PC-3 (cell line): Measurements from ENCODE around the gene SYNGR3. TPM values are rescaled to one million over a fixed set of nuclear protein-coding genes. Genes with fewer than 3 reads are reported as not detected.

Experiments used
- ATAC-seq: fragments of 200-7000 bp; cut with Tn5 transposase; 2 replicates; pipeline ENCODE4 v1.9.1; 2020; ENCODE audit warnings: mild to moderate bottlenecking, moderate library complexity
- BruUV-seq: library from RNA; stranded (reverse); fragments of 400-500 nt; replicated peaks from 2 replicates; lab custom pipeline; 2021; lab: Mats Ljungman, UMichigan
- CTCF ChIA-PET: fragments of 300-600 bp; sonication (Branson Sonifier 250); formaldehyde crosslinking; loops from one replicate; lab custom pipeline; 2022; ENCODE audit warnings: antibody characterized with exemption; lab: Charles Lee
- POLR2A ChIA-PET: fragments of 300-600 bp; sonication (Branson Sonifier 250); formaldehyde crosslinking; loops from one replicate; lab custom pipeline; 2022; ENCODE audit warnings: antibody characterized with exemption; ENCODE audit not compliant: unreplicated experiment; lab: Charles Lee
- DNase-seq: peaks from one replicate; pipeline ENCODE4 v3.0.0-alpha.2; 2015
- H2AFZ ChIP-seq: fragments of 300-600 bp; sonication (generic); 2 replicates; pipeline ENCODE4 v1.6.0; 2016; ENCODE audit warnings: antibody characterized with exemption, low read length
- H3F3A ChIP-seq: fragments of 300-600 bp; sonication (generic); one replicate; pipeline ENCODE4 v1.6.0; 2017; ENCODE audit warnings: antibody characterized with exemption, low read length, control low read depth, mild to moderate bottlenecking; ENCODE audit not compliant: unreplicated experiment
- H3K27ac ChIP-seq: fragments of 300-600 bp; sonication (generic); 2 replicates; pipeline ENCODE4 v1.5.1; 2016; ENCODE audit warnings: mild to moderate bottlenecking, low read length
- H3K27me3 ChIP-seq: fragments of 300-600 bp; sonication (generic); 2 replicates; pipeline ENCODE4 v1.6.1; 2016; ENCODE audit warnings: low read length, mixed read lengths
- H3K36me3 ChIP-seq: fragments of 300-600 bp; sonication (generic); 2 replicates; pipeline ENCODE4 v1.6.1; 2016; ENCODE audit warnings: low read depth, mixed run types, low read length, mixed read lengths
- H3K4me1 ChIP-seq: fragments of 300-600 bp; sonication (generic); 2 replicates; pipeline ENCODE4 v1.5.1; 2016; ENCODE audit warnings: low read length; ENCODE audit not compliant: insufficient read depth
- H3K4me2 ChIP-seq: fragments of 300-600 bp; sonication (generic); 2 replicates; pipeline ENCODE4 v1.6.0; 2016; ENCODE audit warnings: low read length
- H3K4me3 ChIP-seq: fragments of 300-600 bp; sonication (generic); 2 replicates; pipeline ENCODE4 v1.5.1; 2016; ENCODE audit warnings: mild to moderate bottlenecking, low read length, mixed read lengths
- H3K79me2 ChIP-seq: fragments of 300-600 bp; sonication (generic); 2 replicates; pipeline ENCODE4 v1.6.1; 2017; ENCODE audit warnings: low read length, mixed read lengths
- H3K9ac ChIP-seq: fragments of 300-600 bp; sonication (generic); 2 replicates; pipeline ENCODE4 v1.6.0; 2016; ENCODE audit warnings: mild to moderate bottlenecking, low read length
- H3K9me2 ChIP-seq: fragments of 300-600 bp; sonication (generic); replicated peaks from 2 replicates; pipeline ENCODE4 v1.6.1; 2016; ENCODE audit warnings: mixed run types, low read length, mixed read lengths
- H3K9me3 ChIP-seq: fragments of 300-600 bp; sonication (generic); 2 replicates; pipeline ENCODE4 v1.6.1; 2016; ENCODE audit warnings: low read length, mixed read lengths
- H4K20me1 ChIP-seq: fragments of 300-600 bp; sonication (generic); 2 replicates; pipeline ENCODE4 v1.6.1; 2016; ENCODE audit warnings: low read length, mixed read lengths
- CTCF ChIP-seq: fragments of 300-600 bp; sonication (generic); conservative IDR thresholded peaks from 2 replicates; pipeline ENCODE4 v1.5.1; 2017; ENCODE audit warnings: antibody characterized with exemption, low read depth, mild to moderate bottlenecking, low read length
- EZH2 ChIP-seq: fragments of 300-600 bp; sonication (generic); IDR thresholded peaks from one replicate; pipeline ENCODE4 v1.6.1; 2017; ENCODE audit warnings: antibody characterized with exemption, mild to moderate bottlenecking, low read length; ENCODE audit not compliant: unreplicated experiment
- EZH2phosphoT487 ChIP-seq: fragments of 300-600 bp; sonication (generic); IDR thresholded peaks from 2 replicates; pipeline ENCODE4 v1.6.1; 2018; ENCODE audit warnings: mild to moderate bottlenecking, antibody characterized with exemption, low read length, borderline replicate concordance
- intact Hi-C: fragments of 100-400 bp; cut with micrococcal nuclease; formaldehyde crosslinking; loops from 2 replicates; pipeline ENCODE4 v1.9.0; 2023
- total RNA-seq: library from RNA; depleted of rRNA; stranded (reverse); fragments of >200 nt; gene quantifications from 2 replicates; pipeline ENCODE4 v1.2.3, GENCODE V29; 2014

SYNGR3 gene
- total RNA-seq, 1 experiment from 2014 or later = 1.5 TPM

DNA sequence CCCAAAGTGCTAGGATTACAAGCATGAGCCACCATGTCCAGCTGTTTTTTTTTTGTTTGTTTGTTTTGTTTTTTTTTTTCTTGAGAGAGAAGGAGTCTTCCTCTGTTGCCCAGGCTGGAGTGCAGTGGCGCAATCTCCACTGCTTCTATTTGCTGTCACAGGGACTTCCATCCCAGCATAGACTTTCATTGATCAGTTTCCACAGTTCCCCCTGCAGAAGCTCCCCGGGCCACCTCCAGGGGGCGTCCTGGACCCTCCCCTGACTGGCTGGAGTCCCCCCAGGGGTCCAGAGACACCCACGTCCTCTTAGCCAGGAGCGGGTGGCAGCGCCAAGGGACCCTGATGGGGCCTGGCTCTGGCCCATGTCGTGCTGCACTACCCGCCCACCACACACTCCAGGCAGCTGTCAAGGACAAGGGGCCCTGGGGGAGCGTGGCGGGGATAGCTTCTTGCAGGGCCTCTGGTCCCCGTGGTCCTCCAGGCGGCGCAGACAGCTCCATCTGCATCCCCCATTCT is 26.7 kb downstream of the SYNGR3 start:
- no peaks in the 10 kb centered on the region for H3K9me3 ChIP-seq
- H3K4me1 ChIP-seq = peaks cover 13% of the 10 kb centered on the region
- H3K27me3 ChIP-seq = no peaks in the 10 kb centered on the region; the same call in 1 of the 2 replicates
- no peak overlapping the region for H3K9ac ChIP-seq
- ChIA-PET CTCF (interaction anchor here (0.5 to 1.1 kb wide), 2 partner anchors 25 to 56 kb away, joined by 3 to 6 read pairs; no protein-coding TSS in a partner anchor), POLR2A (no interaction called here)
- ATAC-seq = no peak
- no peak overlapping the region for H3K27ac ChIP-seq
- H3K4me2 ChIP-seq = no peak overlapping the region
- no peaks in the 10 kb centered on the region for H3K9me2 ChIP-seq
- no peaks in the 10 kb centered on the region for H3F3A ChIP-seq
- no peaks in the 10 kb centered on the region for H4K20me1 ChIP-seq
- H2AFZ ChIP-seq = no peak overlapping the region
- intact Hi-C loops = no loop called here
- TF ChIP-seq EZH2phosphoT487 = no peak
- TF ChIP-seq EZH2 = no peak
- peak; percentile 51 for TF ChIP-seq CTCF
- no peaks in the 10 kb centered on the region for H3K36me3 ChIP-seq
- H3K4me3 ChIP-seq = no peak overlapping the region
- H3K79me2 ChIP-seq = no peaks in the 10 kb centered on the region
- no TSS peak for BruUV-seq
- DNase-seq = no peak

DNA sequence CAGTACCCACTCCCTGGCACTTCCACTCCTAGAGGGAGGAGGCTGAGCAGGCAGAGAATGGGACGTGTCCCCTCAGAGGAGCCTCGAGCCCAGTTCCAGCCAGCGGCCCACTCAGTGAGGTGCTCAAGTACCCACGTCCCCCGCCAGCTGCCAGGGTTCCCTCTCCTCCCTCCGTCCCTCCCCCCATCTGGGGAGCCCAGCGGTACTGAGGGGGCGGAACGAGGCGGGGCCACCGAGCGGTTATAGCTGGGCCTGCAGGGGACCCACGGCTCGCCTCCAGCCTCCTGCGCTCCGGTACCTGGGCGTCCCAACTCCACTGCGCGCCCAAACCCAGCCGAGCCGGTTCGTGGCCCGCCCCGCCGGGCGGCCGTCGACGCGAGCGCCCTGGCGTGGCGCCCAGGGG is 29.7 kb downstream of the SYNGR3 start, which contains the start of gene NPW:
TSS of gene NPW (plus strand) at position 268 of the 403 bp plus-strand sequence.
- DNase-seq = no peak
- Histone ChIP-seq H3K27me3 (no peaks in the 10 kb centered on the region; the same call in 1 of the 2 replicates), H3K4me1 (peaks cover 24% of the 10 kb centered on the region), H4K20me1 (no peaks in the 10 kb centered on the region), H3K9me3 (no peaks in the 10 kb centered on the region), H3K9ac (no peak within 1 kb of the TSS), H3K4me3 (peak within 1 kb of the TSS; percentile 49), H3K36me3 (no peaks in the 10 kb centered on the region), H3K9me2 (no peaks in the 10 kb centered on the region), H3K79me2 (no peaks in the 10 kb centered on the region), H3K27ac (no peak within 1 kb of the TSS), H2AFZ (peak within 1 kb of the TSS; percentile 26; the same call in 1 of the 2 replicates), H3K4me2 (peak within 1 kb of the TSS; percentile 64), H3F3A (no peaks in the 10 kb centered on the region)
- BruUV-seq = no TSS peak
- TF ChIP-seq CTCF (no peak), EZH2 (no peak), EZH2phosphoT487 (no peak)
- ATAC-seq = no peak
- CTCF ChIA-PET = no interaction called here
- POLR2A ChIA-PET = no interaction called here
- intact Hi-C loops = no loop called here
